ENCODE measurements around the gene FAM53C.

The FAM53C gene

GRCh38 chr5:138391859-138392386 is 53.9 kb downstream of the FAM53C start:
- DNase-seq (ENCODE audit: low spot score) = no peak
